ENCODE data around the gene SIX1. TPM values are rescaled to one million over a fixed set of nuclear protein-coding genes. Genes with fewer than 3 reads are reported as not detected.

Gene SIX1
- total RNA-seq, 4 donors from 2014 or later: 28.3 to 76.4 (median 56.3) TPM

GRCh38 chr14:60661721-60662120 lies 12.4 kb upstream of the SIX1 start:
- H3K27ac ChIP-seq: peak overlapping the region in 1 of 4 donors; percentile 93
- in situ Hi-C loops (cut with MboI; ENCODE audit: low sequenced_read_pairs in 4 of 4): loop anchor here in 2 of 4 donors (5.0 to 10.0 kb wide), 2 partner anchors 56 to 63 kb away; partner anchors contain the start of gene SIX4 (in 1 of the 2)
- no peak for DNase-seq
- peaks cover 27 to 30% of the 10 kb centered on the region in 2 donors for H3K4me1 ChIP-seq
- H3K36me3 ChIP-seq: no peaks in the 10 kb centered on the region
- H3K9me3 ChIP-seq: no peaks in the 10 kb centered on the region
- no peak for TF ChIP-seq POLR2A (IDR thresholded peaks at IDR 0.05)
- TF ChIP-seq, protein P1, sequence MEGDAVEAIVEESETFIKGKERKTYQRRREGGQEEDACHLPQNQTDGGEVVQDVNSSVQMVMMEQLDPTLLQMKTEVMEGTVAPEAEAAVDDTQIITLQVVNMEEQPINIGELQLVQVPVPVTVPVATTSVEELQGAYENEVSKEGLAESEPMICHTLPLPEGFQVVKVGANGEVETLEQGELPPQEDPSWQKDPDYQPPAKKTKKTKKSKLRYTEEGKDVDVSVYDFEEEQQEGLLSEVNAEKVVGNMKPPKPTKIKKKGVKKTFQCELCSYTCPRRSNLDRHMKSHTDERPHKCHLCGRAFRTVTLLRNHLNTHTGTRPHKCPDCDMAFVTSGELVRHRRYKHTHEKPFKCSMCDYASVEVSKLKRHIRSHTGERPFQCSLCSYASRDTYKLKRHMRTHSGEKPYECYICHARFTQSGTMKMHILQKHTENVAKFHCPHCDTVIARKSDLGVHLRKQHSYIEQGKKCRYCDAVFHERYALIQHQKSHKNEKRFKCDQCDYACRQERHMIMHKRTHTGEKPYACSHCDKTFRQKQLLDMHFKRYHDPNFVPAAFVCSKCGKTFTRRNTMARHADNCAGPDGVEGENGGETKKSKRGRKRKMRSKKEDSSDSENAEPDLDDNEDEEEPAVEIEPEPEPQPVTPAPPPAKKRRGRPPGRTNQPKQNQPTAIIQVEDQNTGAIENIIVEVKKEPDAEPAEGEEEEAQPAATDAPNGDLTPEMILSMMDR (IDR thresholded peaks at IDR 0.05 in 4 of 5, conservative IDR thresholded peaks at IDR 0.05 in 1 of 5): no peak
- ATAC-seq: no peak
- intact Hi-C loops (cut with DNase I; ENCODE audit: low total_unique reads): no loop called here
- H3K27me3 ChIP-seq: no peaks in the 10 kb centered on the region
- no peak overlapping the region for H3K4me3 ChIP-seq

DNA sequence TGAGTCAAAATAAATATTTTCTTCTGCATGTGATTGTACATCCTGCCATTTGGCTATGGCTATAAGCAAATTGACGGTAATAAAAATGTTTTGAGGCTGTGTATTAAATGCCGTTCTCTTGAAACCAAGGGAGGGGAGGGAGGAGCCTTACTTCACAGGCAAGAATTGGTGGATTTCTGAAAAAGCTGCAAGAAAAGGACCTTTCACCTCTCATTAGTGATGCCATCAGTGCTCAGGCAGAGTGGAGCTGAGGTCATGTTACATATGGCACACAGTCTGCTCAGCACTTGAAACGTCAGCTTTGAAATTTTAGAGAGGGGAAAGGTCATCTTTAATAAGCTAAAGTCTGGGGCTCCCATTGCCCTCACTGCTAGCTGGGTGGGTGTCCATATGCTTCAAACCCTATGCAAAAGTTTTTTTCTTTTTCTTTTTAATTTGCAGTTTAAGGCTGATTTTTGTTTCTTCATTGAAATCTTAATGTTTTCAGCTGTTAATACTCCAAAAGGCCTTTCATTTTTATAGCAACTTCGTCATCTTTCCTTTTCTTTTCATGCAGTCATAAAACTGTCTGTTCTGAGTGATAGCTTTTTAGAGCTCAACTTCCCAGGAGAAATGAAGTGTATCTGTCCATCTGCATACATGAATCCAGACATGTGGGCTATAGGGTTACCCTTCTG lies 9.8 kb upstream of the SIX1 start:
- DNase-seq (no peak), ATAC-seq (no peak)
- H3K27ac ChIP-seq: peak overlapping the region; percentile 93 to 98 (median 95)
- H3K36me3 ChIP-seq: no peaks in the 10 kb centered on the region
- no peaks in the 10 kb centered on the region for H3K27me3 ChIP-seq
- intact Hi-C loops (cut with DNase I; ENCODE audit: low total_unique reads) (loop anchor here (1.0 to 5.0 kb wide), 4 partner anchors 148 to 528 kb away; no protein-coding TSS in a partner anchor), in situ Hi-C loops (cut with MboI; ENCODE audit: low sequenced_read_pairs in 4 of 4) (loop anchor here in 1 of 4 donors (10.0 kb wide), 1 partner anchor 66 kb away; the partner anchor contains the start of gene SIX4)
- TF ChIP-seq, protein P1 (IDR thresholded peaks at IDR 0.05 in 4 of 5, conservative IDR thresholded peaks at IDR 0.05 in 1 of 5): no peak
- no peak for TF ChIP-seq POLR2A (IDR thresholded peaks at IDR 0.05)
- no peaks in the 10 kb centered on the region for H3K9me3 ChIP-seq
- peaks cover 19 to 31% of the 10 kb centered on the region in 2 donors for H3K4me1 ChIP-seq
- H3K4me3 ChIP-seq: peak overlapping the region in 2 of 4 donors; percentile 73 to 90

DNA sequence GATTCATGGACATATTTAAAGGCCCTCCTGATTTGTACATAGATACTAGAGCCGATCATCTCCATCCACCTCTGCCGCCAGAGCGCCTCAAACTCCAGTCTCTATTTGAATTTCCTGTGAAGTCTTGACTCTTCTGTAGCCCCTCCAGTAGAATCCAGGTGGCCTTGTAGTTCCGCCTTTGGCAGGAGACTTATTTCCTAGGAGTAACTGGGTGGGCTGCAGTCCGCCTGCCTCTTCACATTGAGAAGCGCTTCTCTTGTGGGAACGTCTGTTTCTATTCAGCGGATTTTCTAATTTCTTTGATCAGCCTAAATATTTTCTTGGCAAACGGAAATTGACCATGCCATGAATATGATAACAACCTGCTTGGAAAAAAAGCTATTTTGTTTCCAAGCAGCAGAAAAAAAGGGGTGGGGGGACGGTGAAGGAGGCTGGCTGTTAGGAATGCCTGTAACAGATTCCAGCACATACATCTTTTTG lies 9.0 kb upstream of the SIX1 start:
- H3K4me1 ChIP-seq: peaks cover 24 to 34% of the 10 kb centered on the region in 2 donors
- no peaks in the 10 kb centered on the region for H3K27me3 ChIP-seq
- H3K27ac ChIP-seq: peak overlapping the region; percentile 93 to 98 (median 95)
- peak overlapping the region; percentile 73 to 90 (median 84) for H3K4me3 ChIP-seq
- TF ChIP-seq POLR2A (IDR thresholded peaks at IDR 0.05): no peak
- H3K9me3 ChIP-seq: no peaks in the 10 kb centered on the region
- ATAC-seq: no peak
- in situ Hi-C loops (cut with MboI; ENCODE audit: low sequenced_read_pairs in 4 of 4): loop anchor here in 1 of 4 donors (10.0 kb wide), 1 partner anchor 67 kb away; the partner anchor contains the start of gene SIX4
- no peaks in the 10 kb centered on the region for H3K36me3 ChIP-seq
- no peak for DNase-seq
- intact Hi-C loops (cut with DNase I; ENCODE audit: low total_unique reads): loop anchor here (1.0 to 5.0 kb wide), 4 partner anchors 149 to 529 kb away; no protein-coding TSS in a partner anchor

- DNase-seq: no peak
- in situ Hi-C loops (cut with MboI; ENCODE audit: low sequenced_read_pairs in 4 of 4) (loop anchor here in 1 of 4 donors (10.0 kb wide), 1 partner anchor 67 kb away; the partner anchor contains the start of gene SIX4), intact Hi-C loops (cut with DNase I; ENCODE audit: low total_unique reads) (loop anchor here (1.0 to 5.0 kb wide), 5 partner anchors 65 to 530 kb away; no protein-coding TSS in a partner anchor)
- H3K4me3 ChIP-seq: peak overlapping the region; percentile 73 to 90 (median 84)
- TF ChIP-seq, protein P1 (IDR thresholded peaks at IDR 0.05 in 4 of 5, conservative IDR thresholded peaks at IDR 0.05 in 1 of 5): peak in 1 of 5 experiments; percentile 21
- TF ChIP-seq POLR2A (IDR thresholded peaks at IDR 0.05): no peak
- H3K27me3 ChIP-seq: no peaks in the 10 kb centered on the region
- peaks cover 24 to 34% of the 10 kb centered on the region in 2 donors for H3K4me1 ChIP-seq
- peak in 1 of 2 donors; percentile 3 for ATAC-seq
- no peaks in the 10 kb centered on the region for H3K36me3 ChIP-seq
- H3K27ac ChIP-seq: peak overlapping the region; percentile 93 to 98 (median 95)
- H3K9me3 ChIP-seq: no peaks in the 10 kb centered on the region
Measured at GRCh38 chr14:60657456-60658210, 8.4 kb upstream of the SIX1 start.

Data from gastrocnemius medialis (tissue), 4 donors.